ENCODE results near the gene SLC41A3.

DNA sequence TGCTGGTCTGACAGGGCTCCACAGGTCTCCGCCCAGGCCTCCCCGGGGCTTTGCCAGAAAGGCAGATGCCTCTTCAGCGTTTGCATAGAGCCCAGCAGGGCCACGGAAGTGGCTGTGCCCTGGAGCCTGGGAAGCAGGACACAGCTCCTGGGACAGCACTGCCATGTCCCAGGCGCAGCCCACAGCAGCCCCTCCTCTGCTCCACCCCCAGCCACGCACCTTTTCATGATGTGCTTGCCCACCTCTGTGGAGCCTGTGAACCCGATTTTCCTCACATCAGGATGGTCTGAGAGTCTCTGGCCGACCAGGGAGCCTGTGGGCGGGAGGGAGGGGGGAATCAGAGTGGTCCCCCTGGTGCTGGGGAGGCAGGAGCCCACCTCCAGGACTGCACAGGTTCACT, 33.9 kb upstream of the SLC41A3 start:
- TF ChIP-seq, protein P1, sequence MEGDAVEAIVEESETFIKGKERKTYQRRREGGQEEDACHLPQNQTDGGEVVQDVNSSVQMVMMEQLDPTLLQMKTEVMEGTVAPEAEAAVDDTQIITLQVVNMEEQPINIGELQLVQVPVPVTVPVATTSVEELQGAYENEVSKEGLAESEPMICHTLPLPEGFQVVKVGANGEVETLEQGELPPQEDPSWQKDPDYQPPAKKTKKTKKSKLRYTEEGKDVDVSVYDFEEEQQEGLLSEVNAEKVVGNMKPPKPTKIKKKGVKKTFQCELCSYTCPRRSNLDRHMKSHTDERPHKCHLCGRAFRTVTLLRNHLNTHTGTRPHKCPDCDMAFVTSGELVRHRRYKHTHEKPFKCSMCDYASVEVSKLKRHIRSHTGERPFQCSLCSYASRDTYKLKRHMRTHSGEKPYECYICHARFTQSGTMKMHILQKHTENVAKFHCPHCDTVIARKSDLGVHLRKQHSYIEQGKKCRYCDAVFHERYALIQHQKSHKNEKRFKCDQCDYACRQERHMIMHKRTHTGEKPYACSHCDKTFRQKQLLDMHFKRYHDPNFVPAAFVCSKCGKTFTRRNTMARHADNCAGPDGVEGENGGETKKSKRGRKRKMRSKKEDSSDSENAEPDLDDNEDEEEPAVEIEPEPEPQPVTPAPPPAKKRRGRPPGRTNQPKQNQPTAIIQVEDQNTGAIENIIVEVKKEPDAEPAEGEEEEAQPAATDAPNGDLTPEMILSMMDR (IDR thresholded peaks at IDR 0.05): no peak
- no peak for TF ChIP-seq POLR2AphosphoS5 (IDR thresholded peaks at IDR 0.05)
